HG03354 (cell line): ENCODE results near the gene WWP2.

Experiments used
- ATAC-seq: cut with Tn5 transposase; IDR thresholded peaks from one replicate; pipeline ENCODE4 v1.9.1; 2021; ENCODE audit warnings: mild to moderate bottlenecking; ENCODE audit not compliant: unreplicated experiment, poor library complexity, severe bottlenecking

WWP2 gene

GRCh38 chr16:69910964-69911363, 148.8 kb downstream of the WWP2 start:
- no peak for ATAC-seq

GRCh38 chr16:69916462-69916861, 154.3 kb downstream of the WWP2 start:
- ATAC-seq = no peak

GRCh38 chr16:69917311-69917710, 155.2 kb downstream of the WWP2 start:
- no peak for ATAC-seq

GRCh38 chr16:69917739-69918138, 155.6 kb downstream of the WWP2 start:
- no peak for ATAC-seq

GRCh38 chr16:69918241-69918640, 156.1 kb downstream of the WWP2 start:
- ATAC-seq = no peak

GRCh38 chr16:69921127-69921526, 159.0 kb downstream of the WWP2 start:
- no peak for ATAC-seq

- ATAC-seq = no peak
Measured at GRCh38 chr16:69922200-69922599, 160.1 kb downstream of the WWP2 start.

GRCh38 chr16:69924041-69924775, 162.1 kb downstream of the WWP2 start:
- no peak for ATAC-seq

- no peak for ATAC-seq
Measured at GRCh38 chr16:69924777-69925191, 162.7 kb downstream of the WWP2 start.

- no peak for ATAC-seq
Measured at GRCh38 chr16:69925311-69925710, 163.2 kb downstream of the WWP2 start.

GRCh38 chr16:69926241-69926640, 164.1 kb downstream of the WWP2 start:
- ATAC-seq = no peak

GRCh38 chr16:69927056-69927757, 165.1 kb downstream of the WWP2 start:
- no peak for ATAC-seq

- no peak for ATAC-seq
Measured at GRCh38 chr16:69928856-69929400, 166.8 kb downstream of the WWP2 start.

GRCh38 chr16:69929480-69929879, 167.3 kb downstream of the WWP2 start:
- ATAC-seq = no peak

GRCh38 chr16:69930117-69930776, 168.1 kb downstream of the WWP2 start:
- ATAC-seq = no peak

GRCh38 chr16:69931631-69932030, 169.5 kb downstream of the WWP2 start:
- ATAC-seq = no peak

GRCh38 chr16:69932228-69932627, 170.1 kb downstream of the WWP2 start:
- no peak for ATAC-seq

- no peak for ATAC-seq
Measured at GRCh38 chr16:69932691-69933392, 170.7 kb downstream of the WWP2 start.

- ATAC-seq = no peak
Measured at GRCh38 chr16:69934044-69934443, 171.9 kb downstream of the WWP2 start.

GRCh38 chr16:69934751-69935150, 172.6 kb downstream of the WWP2 start:
- ATAC-seq = no peak
